Measurements from ENCODE around the gene ZNF473. TPM values are rescaled to one million over a fixed set of nuclear protein-coding genes. Genes with fewer than 3 reads are reported as not detected.

The ZNF473 gene
- total RNA-seq, 1 experiment from 2014 or later = 13.4 TPM

GRCh38 chr19:50024719-50025021 lies 1.1 kb upstream of the ZNF473 start:
- DNase-seq (ENCODE audit: unreplicated experiment) = no peak
- Mint-ChIP-seq H3K36me3 (ENCODE audit: insufficient read depth, unreplicated experiment) (peaks cover 18% of the 10 kb centered on the region), H3K9me3 (ENCODE audit: unreplicated experiment) (no peaks in the 10 kb centered on the region), H3K27me3 (ENCODE audit: insufficient read depth, unreplicated experiment) (no peaks in the 10 kb centered on the region), H3K4me1 (ENCODE audit: insufficient read depth, unreplicated experiment) (peaks cover 11% of the 10 kb centered on the region), H3K4me3 (ENCODE audit: unreplicated experiment) (peak overlapping the region; percentile 94), H3K27ac (ENCODE audit: low read depth, unreplicated experiment) (peak overlapping the region; percentile 100)
- CTCF ChIA-PET = interaction anchor here (1.0 to 1.4 kb wide), 2 partner anchors 87 to 111 kb away, joined by 3 to 4 read pairs; no protein-coding TSS in a partner anchor
- BruUV-seq (replicated peaks) = no TSS peak
- POLR2A ChIA-PET = interaction anchor here (0.8 to 3.4 kb wide), 7 partner anchors 11 to 148 kb away, joined by 3 to 19 read pairs (median 7); partner anchors contain the start of genes AKT1S1, ATF5, NUP62 and TBC1D17
- intact Hi-C loops (cut with micrococcal nuclease) = loop anchor here (1.0 to 2.0 kb wide), 2 partner anchors 40 to 88 kb away; no protein-coding TSS in a partner anchor
- TF ChIP-seq CTCF (IDR thresholded peaks at IDR 0.05; ENCODE audit: unreplicated experiment) = no peak

DNA sequence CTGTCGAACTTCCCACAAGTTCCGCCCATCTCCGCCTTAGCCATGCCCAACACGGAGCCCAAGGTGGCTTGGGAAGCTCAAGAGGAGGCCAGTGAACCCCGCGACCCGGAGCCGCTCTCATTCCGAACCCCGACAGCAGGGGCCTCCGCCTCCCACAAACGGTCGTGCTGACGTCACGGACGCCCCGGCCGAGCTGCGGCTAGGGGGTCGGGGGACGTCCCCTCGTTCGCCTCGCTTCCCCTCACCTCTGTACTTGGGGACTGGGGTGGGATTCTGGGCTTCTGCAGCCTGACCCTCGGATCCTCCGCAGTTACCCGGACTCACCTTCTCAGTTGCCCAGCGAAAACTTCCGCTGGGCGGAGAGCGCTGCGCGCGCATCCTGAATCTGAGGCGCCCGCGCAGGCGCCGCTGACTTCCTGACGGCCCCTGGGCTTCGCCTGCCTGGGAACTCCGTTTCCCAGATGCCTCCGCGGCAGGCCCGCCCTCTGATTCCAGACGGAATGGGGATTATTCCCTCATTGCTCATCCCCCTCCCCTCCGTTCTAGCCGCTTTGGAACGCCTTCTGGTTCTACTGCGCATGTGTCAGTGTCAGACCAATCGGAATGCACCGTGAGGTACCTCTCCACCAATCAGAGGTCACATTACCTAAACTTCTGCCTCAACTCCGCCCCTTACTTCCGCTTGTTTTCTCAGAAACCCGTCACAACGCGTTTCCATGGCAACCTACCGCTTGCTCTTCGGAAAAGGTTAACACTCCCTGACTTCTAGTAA lies 597 bp upstream of the ZNF473 start, which contains the start of gene VRK3:
VRK3 (minus strand) TSS at position 351 of the 772 bp plus-strand sequence. CDS start 9,210 bp downstream, outside the sequence.
- intact Hi-C loops (cut with micrococcal nuclease) = loop anchor here (2.0 kb wide), 1 partner anchor 88 kb away; no protein-coding TSS in a partner anchor
- BruUV-seq (replicated peaks) = TSS peak; percentile 75
- CTCF ChIA-PET = interaction anchor here (0.6 to 1.4 kb wide), 4 partner anchors 41 to 207 kb away, joined by 3 to 4 read pairs (median 4); no protein-coding TSS in a partner anchor

DNA sequence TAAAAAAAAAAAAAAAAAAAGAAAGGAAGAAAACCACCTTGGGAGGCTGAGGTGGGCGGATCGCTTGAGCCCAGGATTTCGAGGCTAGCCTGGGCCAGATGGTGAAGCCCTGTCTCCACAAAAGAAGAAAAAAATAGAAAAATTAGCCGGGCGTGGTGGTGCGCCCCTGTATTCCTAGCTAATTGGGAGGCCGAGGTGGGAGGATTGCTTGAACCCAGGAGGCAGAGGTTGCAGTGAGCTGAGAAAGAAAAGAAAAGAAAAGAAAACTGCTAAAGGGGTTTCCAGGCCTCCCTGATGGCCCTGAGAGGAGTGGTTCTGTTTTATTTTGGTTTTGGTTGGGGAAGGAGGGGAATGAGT lies 723 bp downstream of the ZNF473 start:
- peak overlapping the region; percentile 94 for H3K4me3 Mint-ChIP-seq (ENCODE audit: unreplicated experiment)
- TF ChIP-seq CTCF (IDR thresholded peaks at IDR 0.05; ENCODE audit: unreplicated experiment) = no peak
- ChIA-PET POLR2A (interaction anchor here (0.7 to 3.4 kb wide), 4 partner anchors 39 to 869 kb away, joined by 3 to 19 read pairs (median 5); partner anchors contain the start of genes ATF5, NUP62 and PTOV1), CTCF (interaction anchor here (0.6 kb wide), 1 partner anchor 14 kb away, joined by 3 read pairs; no protein-coding TSS in a partner anchor)
- no peaks in the 10 kb centered on the region for H3K27me3 Mint-ChIP-seq (ENCODE audit: insufficient read depth, unreplicated experiment)
- peak overlapping the region; percentile 100 for H3K27ac Mint-ChIP-seq (ENCODE audit: low read depth, unreplicated experiment)
- BruUV-seq (replicated peaks) = no TSS peak
- no peak for DNase-seq (ENCODE audit: unreplicated experiment)
- H3K36me3 Mint-ChIP-seq (ENCODE audit: insufficient read depth, unreplicated experiment) = peaks cover 14% of the 10 kb centered on the region
- no peaks in the 10 kb centered on the region for H3K9me3 Mint-ChIP-seq (ENCODE audit: unreplicated experiment)
- peaks cover 11% of the 10 kb centered on the region for H3K4me1 Mint-ChIP-seq (ENCODE audit: insufficient read depth, unreplicated experiment)
- intact Hi-C loops (cut with micrococcal nuclease) = no loop called here

More for the DNA sequence above, 597 bp upstream of the ZNF473 start, which contains the start of gene VRK3:
- peak within 1 kb of the TSS; percentile 100 for H3K27ac Mint-ChIP-seq (ENCODE audit: low read depth, unreplicated experiment)
- peak within 1 kb of the TSS; percentile 94 for H3K4me3 Mint-ChIP-seq (ENCODE audit: unreplicated experiment)
- no peaks in the 10 kb centered on the region for H3K27me3 Mint-ChIP-seq (ENCODE audit: insufficient read depth, unreplicated experiment)
- DNase-seq (ENCODE audit: unreplicated experiment) = peak; percentile 100
- no peaks in the 10 kb centered on the region for H3K9me3 Mint-ChIP-seq (ENCODE audit: unreplicated experiment)
- POLR2A ChIA-PET = interaction anchor here (0.6 to 3.4 kb wide), 11 partner anchors 12 to 175 kb away, joined by 3 to 19 read pairs (median 5); partner anchors contain the start of genes AKT1S1, ATF5, NUP62 and PTOV1
- H3K4me1 Mint-ChIP-seq (ENCODE audit: insufficient read depth, unreplicated experiment) = peaks cover 11% of the 10 kb centered on the region
- TF ChIP-seq CTCF (IDR thresholded peaks at IDR 0.05; ENCODE audit: unreplicated experiment) = peak; percentile 15
- H3K36me3 Mint-ChIP-seq (ENCODE audit: insufficient read depth, unreplicated experiment) = peaks cover 18% of the 10 kb centered on the region

- ChIA-PET POLR2A (no interaction called here), CTCF (interaction anchor here (0.6 to 1.6 kb wide), 3 partner anchors 18 to 527 kb away, joined by 3 to 4 read pairs (median 3); no protein-coding TSS in a partner anchor)
- BruUV-seq (replicated peaks) = no TSS peak
- no peak for DNase-seq (ENCODE audit: unreplicated experiment)
- H3K27ac Mint-ChIP-seq (ENCODE audit: low read depth, unreplicated experiment) = no peak overlapping the region
- H3K9me3 Mint-ChIP-seq (ENCODE audit: unreplicated experiment) = peaks cover 9% of the 10 kb centered on the region
- intact Hi-C loops (cut with micrococcal nuclease) = no loop called here
- H3K36me3 Mint-ChIP-seq (ENCODE audit: insufficient read depth, unreplicated experiment) = peaks cover 30% of the 10 kb centered on the region
- H3K4me1 Mint-ChIP-seq (ENCODE audit: insufficient read depth, unreplicated experiment) = peaks cover 5% of the 10 kb centered on the region
- no peak for TF ChIP-seq CTCF (IDR thresholded peaks at IDR 0.05; ENCODE audit: unreplicated experiment)
- no peaks in the 10 kb centered on the region for H3K27me3 Mint-ChIP-seq (ENCODE audit: insufficient read depth, unreplicated experiment)
- H3K4me3 Mint-ChIP-seq (ENCODE audit: unreplicated experiment) = no peak overlapping the region
These were observed 4.4 kb downstream of the ZNF473 start for GRCh38 chr19:50030225-50030624.

Measured in MCF 10A (cell line).